ENCODE measurements around the gene ANO10. TPM values are rescaled to one million over a fixed set of nuclear protein-coding genes. Genes with fewer than 3 reads are reported as not detected.
A peak's percentile ranks its signal among the peaks of the same experiment; 100 is the strongest.

The ANO10 gene
- total RNA-seq, 1 donor from 2014 or later: 4.2 TPM

GRCh38 chr3:43346978-43347749 lies 274.6 kb downstream of the ANO10 start:
- intact Hi-C loops (cut with micrococcal nuclease): loop anchor here (1.0 to 5.0 kb wide), 4 partner anchors 42 to 345 kb away; partner anchors contain the start of gene ABHD5
- H3K36me3 Mint-ChIP-seq (ENCODE audit: low read depth): peaks cover 79% of the 10 kb centered on the region
- H3K27me3 Mint-ChIP-seq (ENCODE audit: insufficient read depth): no peaks in the 10 kb centered on the region
- peak; percentile 60 for DNase-seq (ENCODE audit: low spot score)
- H3K9me3 Mint-ChIP-seq: peaks cover 22% of the 10 kb centered on the region
- peak overlapping the region; percentile 49 for H3K4me3 Mint-ChIP-seq
- H3K27ac Mint-ChIP-seq: peak overlapping the region; percentile 92
- peaks cover 83% of the 10 kb centered on the region for H3K4me1 Mint-ChIP-seq (ENCODE audit: low read depth)

GRCh38 chr3:43345877-43346276 lies 275.9 kb downstream of the ANO10 start:
- Mint-ChIP-seq H3K36me3 (ENCODE audit: low read depth) (peaks cover 68% of the 10 kb centered on the region), H3K4me3 (peak overlapping the region; percentile 63), H3K27ac (peak overlapping the region; percentile 86), H3K27me3 (ENCODE audit: insufficient read depth) (no peaks in the 10 kb centered on the region), H3K4me1 (ENCODE audit: low read depth) (peaks cover 80% of the 10 kb centered on the region), H3K9me3 (peaks cover 9% of the 10 kb centered on the region)
- intact Hi-C loops (cut with micrococcal nuclease): loop anchor here (1.0 to 5.0 kb wide), 2 partner anchors 58 to 346 kb away; partner anchors contain the start of gene ABHD5
- no peak for DNase-seq (ENCODE audit: low spot score)

DNA sequence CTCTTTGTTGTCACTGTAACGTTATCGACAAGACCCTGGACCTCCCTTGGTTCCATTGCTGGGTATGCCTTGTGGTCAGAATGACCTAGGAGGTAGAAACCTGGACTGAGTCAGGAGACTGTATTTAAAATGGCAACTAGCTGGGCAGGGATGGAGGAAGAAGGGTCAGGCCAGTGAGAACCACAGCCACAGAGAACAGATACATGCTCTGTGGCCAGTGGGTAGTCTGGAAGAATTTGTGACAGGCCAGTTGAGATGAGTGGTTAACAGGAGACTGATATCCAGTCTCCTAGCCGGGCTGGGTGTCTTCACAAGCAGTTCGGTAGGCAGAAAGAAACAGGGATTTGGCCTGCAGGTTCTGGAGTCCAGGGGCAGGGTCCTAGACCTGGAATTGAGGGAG lies 276.6 kb downstream of the ANO10 start:
- Mint-ChIP-seq H3K27ac (peak overlapping the region; percentile 86), H3K9me3 (peaks cover 5% of the 10 kb centered on the region), H3K4me1 (ENCODE audit: low read depth) (peaks cover 81% of the 10 kb centered on the region), H3K4me3 (peak overlapping the region; percentile 63), H3K27me3 (ENCODE audit: insufficient read depth) (no peaks in the 10 kb centered on the region), H3K36me3 (ENCODE audit: low read depth) (peaks cover 70% of the 10 kb centered on the region)
- intact Hi-C loops (cut with micrococcal nuclease): loop anchor here (5.0 kb wide), 1 partner anchor 347 kb away; the partner anchor contains the start of gene ABHD5
- DNase-seq (ENCODE audit: low spot score): no peak

- intact Hi-C loops (cut with micrococcal nuclease): no loop called here
- no peak for DNase-seq (ENCODE audit: low spot score)
- peaks cover 5% of the 10 kb centered on the region for H3K9me3 Mint-ChIP-seq
- peaks cover 85% of the 10 kb centered on the region for H3K4me1 Mint-ChIP-seq (ENCODE audit: low read depth)
- H3K36me3 Mint-ChIP-seq (ENCODE audit: low read depth): peaks cover 74% of the 10 kb centered on the region
- no peak overlapping the region for H3K4me3 Mint-ChIP-seq
- H3K27me3 Mint-ChIP-seq (ENCODE audit: insufficient read depth): no peaks in the 10 kb centered on the region
- peak overlapping the region; percentile 22 for H3K27ac Mint-ChIP-seq
These were observed 277.3 kb downstream of the ANO10 start for GRCh38 chr3:43344520-43344919.

GRCh38 chr3:43343815-43344214 lies 278.0 kb downstream of the ANO10 start:
- intact Hi-C loops (cut with micrococcal nuclease): no loop called here
- peaks cover 78% of the 10 kb centered on the region for H3K4me1 Mint-ChIP-seq (ENCODE audit: low read depth)
- peaks cover 77% of the 10 kb centered on the region for H3K36me3 Mint-ChIP-seq (ENCODE audit: low read depth)

DNA sequence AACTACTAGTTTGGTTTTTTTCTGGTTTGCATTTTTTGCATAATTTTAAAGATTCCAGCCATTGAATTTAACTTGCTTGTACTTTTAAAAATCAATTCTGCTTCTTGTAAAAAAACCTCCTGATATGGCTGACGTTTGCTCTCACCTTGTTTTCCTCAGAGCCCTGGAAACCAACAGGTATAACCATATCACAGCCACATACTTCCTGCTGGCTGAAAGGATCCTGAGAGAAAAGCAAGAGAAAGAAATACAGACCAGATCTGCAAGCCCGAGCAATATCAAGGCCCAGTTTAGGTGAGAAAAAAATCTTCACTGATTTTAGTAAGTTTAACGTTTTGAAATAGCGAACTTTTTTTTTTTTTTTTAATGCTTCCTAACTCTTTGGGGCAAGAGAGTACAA lies 278.6 kb downstream of the ANO10 start:
- peaks cover 72% of the 10 kb centered on the region for H3K4me1 Mint-ChIP-seq (ENCODE audit: low read depth)
- peak overlapping the region; percentile 19 for H3K4me3 Mint-ChIP-seq
- no peak for DNase-seq (ENCODE audit: low spot score)
- H3K27ac Mint-ChIP-seq: peak overlapping the region; percentile 65
- peaks cover 77% of the 10 kb centered on the region for H3K36me3 Mint-ChIP-seq (ENCODE audit: low read depth)
- peaks cover 7% of the 10 kb centered on the region for H3K9me3 Mint-ChIP-seq
- H3K27me3 Mint-ChIP-seq (ENCODE audit: insufficient read depth): no peaks in the 10 kb centered on the region
- intact Hi-C loops (cut with micrococcal nuclease): no loop called here

More at GRCh38 chr3:43343815-43344214, 278.0 kb downstream of the ANO10 start:
- Mint-ChIP-seq H3K4me3 (no peak overlapping the region), H3K27ac (peak overlapping the region; percentile 5), H3K27me3 (ENCODE audit: insufficient read depth) (no peaks in the 10 kb centered on the region), H3K9me3 (peaks cover 2% of the 10 kb centered on the region)
- no peak for DNase-seq (ENCODE audit: low spot score)

- no peak overlapping the region for H3K4me3 Mint-ChIP-seq
- H3K4me1 Mint-ChIP-seq (ENCODE audit: low read depth): peaks cover 58% of the 10 kb centered on the region
- no peak for DNase-seq (ENCODE audit: low spot score)
- peaks cover 74% of the 10 kb centered on the region for H3K36me3 Mint-ChIP-seq (ENCODE audit: low read depth)
- no peaks in the 10 kb centered on the region for H3K27me3 Mint-ChIP-seq (ENCODE audit: insufficient read depth)
- intact Hi-C loops (cut with micrococcal nuclease): no loop called here
- H3K27ac Mint-ChIP-seq: no peak overlapping the region
- peaks cover 13% of the 10 kb centered on the region for H3K9me3 Mint-ChIP-seq
These were observed 280.0 kb downstream of the ANO10 start for GRCh38 chr3:43341788-43342187.

- Mint-ChIP-seq H3K9me3 (peaks cover 25% of the 10 kb centered on the region), H3K4me3 (no peak overlapping the region), H3K4me1 (ENCODE audit: low read depth) (peaks cover 45% of the 10 kb centered on the region), H3K27ac (no peak overlapping the region), H3K36me3 (ENCODE audit: low read depth) (peaks cover 79% of the 10 kb centered on the region), H3K27me3 (ENCODE audit: insufficient read depth) (no peaks in the 10 kb centered on the region)
- intact Hi-C loops (cut with micrococcal nuclease): no loop called here
- no peak for DNase-seq (ENCODE audit: low spot score)
These were observed 281.4 kb downstream of the ANO10 start for GRCh38 chr3:43340403-43340802.

DNA sequence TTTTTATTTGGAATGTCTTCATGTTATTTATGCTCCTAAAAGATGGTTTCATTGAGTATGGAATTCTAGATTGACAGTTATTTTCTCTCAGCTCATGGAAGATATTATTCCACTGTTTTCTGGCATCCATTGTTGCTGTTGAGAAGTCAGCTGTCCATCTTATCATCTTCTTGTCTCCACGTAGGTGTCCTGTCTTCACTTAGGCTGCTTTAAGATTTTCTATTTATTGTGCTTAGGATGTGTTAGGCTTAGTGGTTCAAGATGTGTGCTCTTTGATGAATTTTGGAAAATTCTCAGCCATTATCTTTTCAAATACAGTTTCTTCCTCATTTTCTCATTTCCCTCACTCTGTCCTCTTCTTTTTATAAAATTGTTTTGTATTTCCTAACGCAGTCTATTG lies 283.5 kb downstream of the ANO10 start:
- DNase-seq (ENCODE audit: low spot score): no peak

DNA sequence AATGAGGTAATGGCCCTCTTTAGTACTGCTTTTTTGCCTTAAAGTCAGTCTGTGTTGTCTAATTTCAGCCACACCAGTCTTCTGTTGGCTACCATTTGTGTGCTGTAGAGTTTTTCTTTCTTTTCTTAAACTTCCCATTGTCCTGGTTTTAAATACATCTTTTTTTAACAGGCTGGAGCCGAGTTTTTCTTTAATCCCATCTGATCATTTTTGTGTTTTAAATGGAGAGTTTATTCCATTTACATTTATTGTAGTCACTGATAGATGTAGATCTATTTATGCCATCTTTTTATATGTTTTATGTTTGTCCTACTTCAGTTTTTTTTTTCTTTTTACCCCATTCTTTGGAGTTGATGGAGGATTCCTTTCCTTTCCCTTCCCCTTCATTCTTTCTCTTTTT lies 286.0 kb downstream of the ANO10 start:
- H3K27ac Mint-ChIP-seq: no peak overlapping the region
- H3K27me3 Mint-ChIP-seq (ENCODE audit: insufficient read depth): no peaks in the 10 kb centered on the region
- DNase-seq (ENCODE audit: low spot score): no peak
- H3K4me3 Mint-ChIP-seq: no peak overlapping the region
- peaks cover 34% of the 10 kb centered on the region for H3K9me3 Mint-ChIP-seq
- intact Hi-C loops (cut with micrococcal nuclease): no loop called here
- H3K36me3 Mint-ChIP-seq (ENCODE audit: low read depth): peaks cover 73% of the 10 kb centered on the region
- peaks cover 11% of the 10 kb centered on the region for H3K4me1 Mint-ChIP-seq (ENCODE audit: low read depth)

More for the DNA sequence above, 283.5 kb downstream of the ANO10 start:
- intact Hi-C loops (cut with micrococcal nuclease): no loop called here
- Mint-ChIP-seq H3K36me3 (ENCODE audit: low read depth) (peaks cover 71% of the 10 kb centered on the region), H3K4me3 (no peak overlapping the region), H3K4me1 (ENCODE audit: low read depth) (peaks cover 23% of the 10 kb centered on the region), H3K27ac (no peak overlapping the region), H3K27me3 (ENCODE audit: insufficient read depth) (no peaks in the 10 kb centered on the region), H3K9me3 (peaks cover 34% of the 10 kb centered on the region)

DNA sequence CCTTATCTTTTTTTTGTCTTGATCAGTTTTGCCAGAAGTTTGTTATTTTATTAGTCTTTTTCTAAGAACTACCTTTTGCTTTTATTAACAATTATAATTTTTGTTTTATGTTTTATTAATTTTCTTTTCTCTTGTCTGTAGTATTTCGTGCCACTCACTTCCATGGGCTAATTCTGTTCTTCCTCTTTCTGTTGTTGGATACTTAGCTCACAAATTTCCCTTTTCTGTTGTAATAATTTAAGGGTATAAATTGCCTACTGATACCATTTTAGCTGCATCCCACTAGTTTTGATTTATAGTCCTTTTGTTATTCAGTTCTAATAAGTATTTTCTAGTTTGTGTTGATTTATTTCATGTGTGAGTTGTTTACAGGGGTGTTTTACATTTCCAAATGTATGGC lies 286.8 kb downstream of the ANO10 start:
- peaks cover 7% of the 10 kb centered on the region for H3K4me1 Mint-ChIP-seq (ENCODE audit: low read depth)
- H3K4me3 Mint-ChIP-seq: no peak overlapping the region
- H3K27ac Mint-ChIP-seq: no peak overlapping the region

GRCh38 chr3:43331381-43331780 lies 290.4 kb downstream of the ANO10 start:
- intact Hi-C loops (cut with micrococcal nuclease): no loop called here
- Mint-ChIP-seq H3K27me3 (ENCODE audit: insufficient read depth) (no peaks in the 10 kb centered on the region), H3K4me3 (no peak overlapping the region), H3K4me1 (ENCODE audit: low read depth) (peaks cover 33% of the 10 kb centered on the region), H3K36me3 (ENCODE audit: low read depth) (peaks cover 43% of the 10 kb centered on the region), H3K9me3 (peaks cover 18% of the 10 kb centered on the region), H3K27ac (no peak overlapping the region)
- DNase-seq (ENCODE audit: low spot score): no peak

More for the DNA sequence above, 286.8 kb downstream of the ANO10 start:
- intact Hi-C loops (cut with micrococcal nuclease): no loop called here
- DNase-seq (ENCODE audit: low spot score): no peak
- peaks cover 34% of the 10 kb centered on the region for H3K9me3 Mint-ChIP-seq
- no peaks in the 10 kb centered on the region for H3K27me3 Mint-ChIP-seq (ENCODE audit: insufficient read depth)
- peaks cover 65% of the 10 kb centered on the region for H3K36me3 Mint-ChIP-seq (ENCODE audit: low read depth)

GRCh38 chr3:43330981-43331380 lies 290.8 kb downstream of the ANO10 start:
- Mint-ChIP-seq H3K9me3 (peaks cover 14% of the 10 kb centered on the region), H3K27ac (no peak overlapping the region), H3K4me3 (no peak overlapping the region), H3K27me3 (ENCODE audit: insufficient read depth) (no peaks in the 10 kb centered on the region), H3K4me1 (ENCODE audit: low read depth) (peaks cover 37% of the 10 kb centered on the region), H3K36me3 (ENCODE audit: low read depth) (peaks cover 40% of the 10 kb centered on the region)
- no peak for DNase-seq (ENCODE audit: low spot score)
- intact Hi-C loops (cut with micrococcal nuclease): no loop called here
